ENCODE results near the gene STK38.

DNA sequence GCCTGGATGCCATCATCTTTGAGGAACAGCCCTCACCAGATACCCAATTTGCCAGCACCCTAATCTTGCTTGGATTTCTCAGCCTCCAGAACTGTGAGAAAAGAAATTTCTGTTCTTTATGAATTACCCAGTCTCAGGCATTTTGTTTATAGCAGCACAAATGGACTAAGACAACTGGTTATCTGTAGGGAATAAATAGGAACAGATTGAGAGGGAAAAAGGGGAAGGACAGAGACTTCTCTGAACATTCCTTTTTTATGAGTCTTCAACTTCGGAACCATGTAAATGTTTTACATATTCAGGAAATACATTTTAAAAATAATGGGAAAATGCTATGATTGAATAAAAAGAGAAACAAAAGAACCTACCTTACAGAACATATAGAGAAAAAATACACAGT is 83.6 kb downstream of the STK38 start:
- TF ChIP-seq, protein P1, sequence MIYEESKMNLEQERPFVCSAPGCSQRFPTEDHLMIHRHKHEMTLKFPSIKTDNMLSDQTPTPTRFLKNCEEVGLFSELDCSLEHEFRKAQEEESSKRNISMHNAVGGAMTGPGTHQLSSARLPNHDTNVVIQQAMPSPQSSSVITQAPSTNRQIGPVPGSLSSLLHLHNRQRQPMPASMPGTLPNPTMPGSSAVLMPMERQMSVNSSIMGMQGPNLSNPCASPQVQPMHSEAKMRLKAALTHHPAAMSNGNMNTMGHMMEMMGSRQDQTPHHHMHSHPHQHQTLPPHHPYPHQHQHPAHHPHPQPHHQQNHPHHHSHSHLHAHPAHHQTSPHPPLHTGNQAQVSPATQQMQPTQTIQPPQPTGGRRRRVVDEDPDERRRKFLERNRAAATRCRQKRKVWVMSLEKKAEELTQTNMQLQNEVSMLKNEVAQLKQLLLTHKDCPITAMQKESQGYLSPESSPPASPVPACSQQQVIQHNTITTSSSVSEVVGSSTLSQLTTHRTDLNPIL (CRISPR knock-in tag; IDR thresholded peaks at IDR 0.05; ENCODE audit: low read depth), result no peak
- TF ChIP-seq SNAI2 (CRISPR knock-in tag; IDR thresholded peaks at IDR 0.05), result no peak
- TF ChIP-seq, protein P2, sequence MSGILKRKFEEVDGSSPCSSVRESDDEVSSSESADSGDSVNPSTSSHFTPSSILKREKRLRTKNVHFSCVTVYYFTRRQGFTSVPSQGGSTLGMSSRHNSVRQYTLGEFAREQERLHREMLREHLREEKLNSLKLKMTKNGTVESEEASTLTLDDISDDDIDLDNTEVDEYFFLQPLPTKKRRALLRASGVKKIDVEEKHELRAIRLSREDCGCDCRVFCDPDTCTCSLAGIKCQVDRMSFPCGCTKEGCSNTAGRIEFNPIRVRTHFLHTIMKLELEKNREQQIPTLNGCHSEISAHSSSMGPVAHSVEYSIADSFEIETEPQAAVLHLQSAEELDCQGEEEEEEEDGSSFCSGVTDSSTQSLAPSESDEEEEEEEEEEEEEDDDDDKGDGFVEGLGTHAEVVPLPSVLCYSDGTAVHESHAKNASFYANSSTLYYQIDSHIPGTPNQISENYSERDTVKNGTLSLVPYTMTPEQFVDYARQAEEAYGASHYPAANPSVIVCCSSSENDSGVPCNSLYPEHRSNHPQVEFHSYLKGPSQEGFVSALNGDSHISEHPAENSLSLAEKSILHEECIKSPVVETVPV (CRISPR knock-in tag; IDR thresholded peaks at IDR 0.05), result no peak
- TF ChIP-seq, protein P3, sequence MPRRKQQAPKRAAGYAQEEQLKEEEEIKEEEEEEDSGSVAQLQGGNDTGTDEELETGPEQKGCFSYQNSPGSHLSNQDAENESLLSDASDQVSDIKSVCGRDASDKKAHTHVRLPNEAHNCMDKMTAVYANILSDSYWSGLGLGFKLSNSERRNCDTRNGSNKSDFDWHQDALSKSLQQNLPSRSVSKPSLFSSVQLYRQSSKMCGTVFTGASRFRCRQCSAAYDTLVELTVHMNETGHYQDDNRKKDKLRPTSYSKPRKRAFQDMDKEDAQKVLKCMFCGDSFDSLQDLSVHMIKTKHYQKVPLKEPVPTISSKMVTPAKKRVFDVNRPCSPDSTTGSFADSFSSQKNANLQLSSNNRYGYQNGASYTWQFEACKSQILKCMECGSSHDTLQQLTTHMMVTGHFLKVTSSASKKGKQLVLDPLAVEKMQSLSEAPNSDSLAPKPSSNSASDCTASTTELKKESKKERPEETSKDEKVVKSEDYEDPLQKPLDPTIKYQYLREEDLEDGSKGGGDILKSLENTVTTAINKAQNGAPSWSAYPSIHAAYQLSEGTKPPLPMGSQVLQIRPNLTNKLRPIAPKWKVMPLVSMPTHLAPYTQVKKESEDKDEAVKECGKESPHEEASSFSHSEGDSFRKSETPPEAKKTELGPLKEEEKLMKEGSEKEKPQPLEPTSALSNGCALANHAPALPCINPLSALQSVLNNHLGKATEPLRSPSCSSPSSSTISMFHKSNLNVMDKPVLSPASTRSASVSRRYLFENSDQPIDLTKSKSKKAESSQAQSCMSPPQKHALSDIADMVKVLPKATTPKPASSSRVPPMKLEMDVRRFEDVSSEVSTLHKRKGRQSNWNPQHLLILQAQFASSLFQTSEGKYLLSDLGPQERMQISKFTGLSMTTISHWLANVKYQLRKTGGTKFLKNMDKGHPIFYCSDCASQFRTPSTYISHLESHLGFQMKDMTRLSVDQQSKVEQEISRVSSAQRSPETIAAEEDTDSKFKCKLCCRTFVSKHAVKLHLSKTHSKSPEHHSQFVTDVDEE (CRISPR knock-in tag; IDR thresholded peaks at IDR 0.05), result no peak
- TF ChIP-seq ZNF565 (CRISPR knock-in tag; conservative IDR thresholded peaks at IDR 0.05; ENCODE audit: low read depth), result no peak
- TF ChIP-seq ZFP3 (CRISPR knock-in tag; IDR thresholded peaks at IDR 0.05), result no peak
- no peak for TF ChIP-seq BACH2 (CRISPR knock-in tag; IDR thresholded peaks at IDR 0.05; ENCODE audit: borderline replicate concordance)
- TF ChIP-seq TCF4 (CRISPR knock-in tag; IDR thresholded peaks at IDR 0.05; ENCODE audit: borderline replicate concordance), result no peak
